C1 segment of cervical spinal cord (tissue), 14 donors: ENCODE results near the gene BTN2A1.
A peak's percentile ranks its signal among the peaks of the same experiment; 100 is the strongest.
"Not testable (repeated sequence)": the region's sequence is repeated elsewhere in the genome, so short reads cannot be mapped to it uniquely, and the experiment has no call there.

ENCODE experiments used
- DNase-seq, 14 donors: peaks; one replicate each; lab custom pipeline; 2025; lab: John Stamatoyannopoulos, UW

The BTN2A1 gene

GRCh38 chr6:26432627-26433201 lies 25.0 kb upstream of the BTN2A1 start:
- DNase-seq = no peak

- not testable (repeated sequence) for DNase-seq
Observed at GRCh38 chr6:26433680-26434079, 24.1 kb upstream of the BTN2A1 start.

- no peak for DNase-seq
Observed at GRCh38 chr6:26436018-26436417, 21.7 kb upstream of the BTN2A1 start.

GRCh38 chr6:26437550-26437949 lies 20.2 kb upstream of the BTN2A1 start:
- no peak for DNase-seq

- no peak for DNase-seq
Observed at GRCh38 chr6:26438000-26438399, 19.8 kb upstream of the BTN2A1 start.

- DNase-seq = peak in 1 of 14 donors; percentile 16
Observed at GRCh38 chr6:26439151-26440125, 18.3 kb upstream of the BTN2A1 start.

- no peak for DNase-seq
Observed at GRCh38 chr6:26440977-26441358, 16.8 kb upstream of the BTN2A1 start.

DNA sequence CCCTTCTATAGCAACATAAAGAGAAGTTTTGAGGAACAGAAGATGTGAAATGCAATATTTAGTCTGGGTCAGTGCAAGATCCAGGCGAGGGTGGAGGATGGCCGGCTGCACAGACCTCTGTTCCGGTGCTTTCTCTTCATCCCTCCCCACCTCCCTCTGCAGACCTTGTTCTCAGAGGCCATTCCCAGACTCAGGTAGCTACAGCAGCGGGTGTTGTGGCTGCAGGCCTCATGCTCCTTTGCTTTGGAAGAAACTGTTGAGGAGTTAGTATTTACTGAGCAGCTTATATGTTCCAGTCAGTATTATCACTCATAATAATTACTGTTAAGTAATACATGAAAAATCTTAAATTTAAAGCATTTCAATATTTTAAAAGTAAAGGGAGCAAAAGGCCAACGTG lies 15.8 kb upstream of the BTN2A1 start:
- no peak for DNase-seq

- no peak for DNase-seq
Observed at GRCh38 chr6:26445934-26446667, 11.7 kb upstream of the BTN2A1 start.

GRCh38 chr6:26447257-26447656 lies 10.5 kb upstream of the BTN2A1 start:
- DNase-seq = no peak

DNA sequence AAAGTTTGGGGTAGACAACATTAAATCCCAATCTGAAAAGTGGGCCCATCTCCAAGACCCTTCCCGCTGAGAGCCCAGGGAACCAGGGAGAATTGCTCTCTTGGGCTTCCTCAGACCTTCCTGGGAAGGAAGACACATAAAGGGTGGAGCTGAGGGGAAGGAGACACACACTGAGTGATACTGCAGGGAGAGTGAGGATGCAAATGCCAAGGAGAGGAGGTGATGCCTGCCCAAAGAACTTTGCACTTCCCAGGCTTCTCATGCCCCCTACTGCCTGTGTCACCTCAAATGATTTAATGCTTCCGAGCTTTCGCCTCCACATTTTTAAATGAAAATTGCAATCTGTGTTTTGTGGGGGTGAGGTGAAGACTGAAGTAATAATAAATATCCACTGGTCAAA lies 7.5 kb upstream of the BTN2A1 start:
- DNase-seq = no peak

- no peak for DNase-seq
Observed at GRCh38 chr6:26452631-26453235, 5.0 kb upstream of the BTN2A1 start.

DNA sequence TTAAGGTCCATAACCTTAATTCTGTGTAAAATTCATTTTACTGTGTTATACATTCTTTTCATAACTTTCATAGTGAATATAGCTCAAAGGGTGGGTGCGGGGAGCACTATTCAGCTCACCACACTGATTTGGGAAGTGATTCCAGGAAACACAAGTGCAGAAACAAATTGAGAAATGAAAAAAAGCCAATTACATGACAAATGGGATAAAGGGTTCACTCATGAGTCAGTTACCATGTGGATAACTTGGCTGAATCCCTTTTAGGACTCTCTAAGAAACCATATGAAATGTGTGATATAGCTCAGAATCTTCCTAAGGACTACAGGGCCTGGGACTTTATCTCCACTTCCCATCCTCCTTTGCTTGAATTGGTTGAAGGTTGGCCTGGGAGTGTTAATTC lies 3.1 kb upstream of the BTN2A1 start:
- DNase-seq = no peak

GRCh38 chr6:26455357-26455970 lies 2.3 kb upstream of the BTN2A1 start:
- DNase-seq = no peak

- DNase-seq = peak in 9 of 14 donors; percentile 28 to 92 (median 63)
Observed at GRCh38 chr6:26457264-26457805, 420 bp upstream of the BTN2A1 start.

DNA sequence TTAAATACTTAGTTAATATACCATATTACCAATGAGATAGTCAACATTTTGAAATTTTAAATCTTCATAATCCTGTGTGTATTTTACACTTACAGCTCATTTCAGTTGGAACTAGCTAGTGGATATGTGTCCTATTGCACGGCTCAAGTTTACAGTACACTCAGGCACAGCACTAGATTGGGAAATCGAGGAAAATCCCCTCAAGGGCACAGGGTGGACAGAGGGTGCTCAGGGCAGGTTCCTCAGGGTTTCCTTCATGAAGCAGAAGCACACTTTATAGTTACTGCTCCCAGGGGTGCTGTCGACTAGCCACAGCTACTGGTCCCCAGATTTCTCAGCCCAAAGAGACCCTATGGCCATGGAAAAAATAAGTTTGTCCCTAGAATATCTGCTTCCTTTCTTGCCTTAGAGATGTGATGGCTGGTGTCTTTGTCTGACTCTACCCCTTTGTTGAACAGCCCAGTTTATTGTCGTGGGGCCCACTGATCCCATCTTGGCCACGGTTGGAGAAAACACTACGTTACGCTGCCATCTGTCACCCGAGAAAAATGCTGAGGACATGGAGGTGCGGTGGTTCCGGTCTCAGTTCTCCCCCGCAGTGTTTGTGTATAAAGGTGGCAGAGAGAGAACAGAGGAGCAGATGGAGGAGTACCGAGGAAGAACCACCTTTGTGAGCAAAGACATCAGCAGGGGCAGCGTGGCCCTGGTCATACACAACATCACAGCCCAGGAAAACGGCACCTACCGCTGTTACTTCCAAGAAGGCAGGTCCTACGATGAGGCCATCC lies 1.5 kb downstream of the BTN2A1 start:
- DNase-seq = peak in 1 of 14 donors; percentile 82

DNA sequence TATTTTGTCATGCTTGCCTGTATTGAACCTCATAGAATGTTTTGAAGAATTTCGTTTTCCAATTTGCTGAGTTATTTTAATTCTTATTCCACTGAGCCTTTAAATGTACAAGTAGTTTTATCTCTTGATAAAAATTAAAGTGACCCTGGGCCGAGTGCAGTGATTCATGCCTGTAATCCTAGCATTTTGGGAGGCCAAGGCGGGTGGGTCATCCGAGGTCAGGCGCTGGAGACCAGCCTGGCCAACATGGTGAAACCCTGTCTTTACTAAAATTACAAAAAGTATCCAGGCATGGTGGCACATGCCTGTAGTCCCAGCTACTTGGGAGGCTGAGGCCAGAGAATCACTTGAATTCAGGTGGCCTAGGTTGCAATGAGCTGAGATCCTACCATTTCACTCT lies 3.6 kb downstream of the BTN2A1 start:
- DNase-seq = not testable (repeated sequence)

GRCh38 chr6:26464014-26464413 lies 6.3 kb downstream of the BTN2A1 start:
- no peak for DNase-seq

GRCh38 chr6:26464416-26465131 lies 6.8 kb downstream of the BTN2A1 start:
- no peak for DNase-seq

DNA sequence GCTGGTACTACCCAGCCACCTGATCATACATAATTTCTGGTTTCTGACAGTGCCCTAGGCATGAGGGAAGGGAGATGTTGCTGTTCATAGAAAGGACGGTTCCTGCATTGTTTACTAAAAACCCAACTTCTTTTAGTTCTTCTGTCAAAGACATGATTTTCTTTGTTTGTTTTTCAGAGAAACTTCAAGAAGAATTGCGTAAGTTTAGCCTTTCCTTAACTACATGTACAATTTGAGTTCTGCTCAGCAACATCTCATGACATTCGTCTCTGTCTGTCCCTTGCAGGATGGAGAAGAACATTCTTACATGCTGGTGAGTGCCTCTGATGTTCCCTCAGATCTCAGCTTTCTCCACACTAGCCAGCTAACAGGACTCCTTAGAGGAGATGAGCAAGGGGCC lies 8.0 kb downstream of the BTN2A1 start:
- no peak for DNase-seq
